Measurements from ENCODE around the gene RB1.
"Not testable (repeated sequence)": the region's sequence is repeated elsewhere in the genome, so short reads cannot be mapped to it uniquely, and the experiment has no call there.

RB1 gene

GRCh38 chr13:48297131-48297786, 6.3 kb upstream of the RB1 start:
- no peak for DNase-seq (ENCODE audit: low read depth, low spot score)

- DNase-seq (ENCODE audit: low read depth, low spot score), result no peak
These were observed 4.0 kb upstream of the RB1 start for GRCh38 chr13:48299591-48299990.

- no peak for DNase-seq (ENCODE audit: low read depth, low spot score)
These were observed 636 bp upstream of the RB1 start for GRCh38 chr13:48302871-48303358.

- DNase-seq (ENCODE audit: low read depth, low spot score), result peak; percentile 5
These were observed 759 bp downstream of the RB1 start for GRCh38 chr13:48304143-48304876.

GRCh38 chr13:48311223-48311622, 7.7 kb downstream of the RB1 start:
- DNase-seq (ENCODE audit: low read depth, low spot score), result no peak

- DNase-seq (ENCODE audit: low read depth, low spot score), result no peak
These were observed 12.6 kb downstream of the RB1 start for GRCh38 chr13:48315969-48316650.

GRCh38 chr13:48316826-48317510, 13.4 kb downstream of the RB1 start:
- no peak for DNase-seq (ENCODE audit: low read depth, low spot score)

- DNase-seq (ENCODE audit: low read depth, low spot score), result no peak
These were observed 14.2 kb downstream of the RB1 start for GRCh38 chr13:48317511-48318376.

GRCh38 chr13:48318377-48318811, 14.8 kb downstream of the RB1 start:
- no peak for DNase-seq (ENCODE audit: low read depth, low spot score)

GRCh38 chr13:48318821-48319511, 15.4 kb downstream of the RB1 start:
- DNase-seq (ENCODE audit: low read depth, low spot score), result no peak

GRCh38 chr13:48319531-48320398, 16.2 kb downstream of the RB1 start:
- DNase-seq (ENCODE audit: low read depth, low spot score), result no peak

- no peak for DNase-seq (ENCODE audit: low read depth, low spot score)
These were observed 16.8 kb downstream of the RB1 start for GRCh38 chr13:48320399-48320790.

- DNase-seq (ENCODE audit: low read depth, low spot score), result no peak
These were observed 17.4 kb downstream of the RB1 start for GRCh38 chr13:48320891-48321510.

- no peak for DNase-seq (ENCODE audit: low read depth, low spot score)
These were observed 18.7 kb downstream of the RB1 start for GRCh38 chr13:48322294-48322693.

GRCh38 chr13:48333976-48334375, 30.4 kb downstream of the RB1 start:
- no peak for DNase-seq (ENCODE audit: low read depth, low spot score)

- DNase-seq (ENCODE audit: low read depth, low spot score), result no peak
These were observed 31.1 kb downstream of the RB1 start for GRCh38 chr13:48334534-48335127.

- not testable (repeated sequence) for DNase-seq (ENCODE audit: low read depth, low spot score)
These were observed 35.6 kb downstream of the RB1 start for GRCh38 chr13:48339198-48339597.

GRCh38 chr13:48344264-48344663, 40.7 kb downstream of the RB1 start:
- DNase-seq (ENCODE audit: low read depth, low spot score), result no peak

- no peak for DNase-seq (ENCODE audit: low read depth, low spot score)
These were observed 43.0 kb downstream of the RB1 start for GRCh38 chr13:48346583-48346982.

Data from brain pericyte (primary cell).